GOT3 (cell line): Measurements from ENCODE around the gene MYL7.

Experiments used
- DNase-seq: peaks from one replicate; lab custom pipeline; 2025; ENCODE audit warnings: mixed read lengths; lab: John Stamatoyannopoulos, UW

Gene MYL7

GRCh38 chr7:44100458-44101302 is 40.5 kb downstream of the MYL7 start:
- no peak for DNase-seq

- no peak for DNase-seq
Measured at GRCh38 chr7:44099669-44100068, 41.5 kb downstream of the MYL7 start.

GRCh38 chr7:44098092-44099068 is 42.8 kb downstream of the MYL7 start:
- no peak for DNase-seq

- no peak for DNase-seq
Measured at GRCh38 chr7:44097064-44097932, 43.8 kb downstream of the MYL7 start.

- no peak for DNase-seq
Measured at GRCh38 chr7:44096326-44096881, 44.7 kb downstream of the MYL7 start.

GRCh38 chr7:44095781-44096180 is 45.4 kb downstream of the MYL7 start:
- DNase-seq: no peak

- DNase-seq: no peak
Measured at GRCh38 chr7:44094883-44095592, 46.1 kb downstream of the MYL7 start.

- DNase-seq: no peak
Measured at GRCh38 chr7:44094365-44094764, 46.8 kb downstream of the MYL7 start.

- no peak for DNase-seq
Measured at GRCh38 chr7:44093102-44093641, 48.0 kb downstream of the MYL7 start.
